AG09309 (cell line): ENCODE measurements around the gene SCAMP3.
"Not testable (repeated sequence)": the region's sequence is repeated elsewhere in the genome, so short reads cannot be mapped to it uniquely, and the experiment has no call there.

Experiments used
- DNase-seq: peaks from one replicate; pipeline ENCODE4 v3.0.0-alpha.2; 2010; ENCODE audit warnings: low read depth
- H3K4me3 ChIP-seq: 2 replicates; pipeline ENCODE4 v1.5.1; 2011; ENCODE audit warnings: mild to moderate bottlenecking, low read depth, low read length, moderate library complexity; ENCODE audit not compliant: control insufficient read depth
- CTCF ChIP-seq: IDR thresholded peaks from 2 replicates; pipeline ENCODE4 v1.5.1; 2011; ENCODE audit warnings: mild to moderate bottlenecking, low read depth, low read length, inconsistent platforms; ENCODE audit not compliant: insufficient read depth, control insufficient read depth; ENCODE audit errors: missing control alignments

The SCAMP3 gene

GRCh38 chr1:155228096-155228427 lies 34.1 kb downstream of the SCAMP3 start:
- no peak for TF ChIP-seq CTCF
- H3K4me3 ChIP-seq, result peak overlapping the region; percentile 26; the same call in 1 of the 2 replicates

GRCh38 chr1:155227261-155228095 lies 34.7 kb downstream of the SCAMP3 start:
- TF ChIP-seq CTCF, result no peak
- H3K4me3 ChIP-seq, result peak overlapping the region; percentile 54
- DNase-seq, result peak; percentile 94

More at GRCh38 chr1:155228096-155228427, 34.1 kb downstream of the SCAMP3 start:
- DNase-seq, result no peak

GRCh38 chr1:155226910-155227260 lies 35.3 kb downstream of the SCAMP3 start:
- peak overlapping the region; percentile 54 for H3K4me3 ChIP-seq
- DNase-seq, result no peak
- no peak for TF ChIP-seq CTCF

- no peak for DNase-seq
- H3K4me3 ChIP-seq, result peak overlapping the region; percentile 54
- peak; percentile 66 for TF ChIP-seq CTCF
Measured at GRCh38 chr1:155226188-155226909, 35.8 kb downstream of the SCAMP3 start.

GRCh38 chr1:155225404-155225759 lies 36.8 kb downstream of the SCAMP3 start:
- DNase-seq, H3K4me3 ChIP-seq: not testable (repeated sequence)

- H3K4me3 ChIP-seq, result no peak overlapping the region
- no peak for DNase-seq
- no peak for TF ChIP-seq CTCF
Measured at GRCh38 chr1:155223047-155223446, 39.1 kb downstream of the SCAMP3 start.

GRCh38 chr1:155220211-155220965 lies 41.8 kb downstream of the SCAMP3 start:
- H3K4me3 ChIP-seq, DNase-seq: not testable (repeated sequence)
